Panc1 (cell line): ENCODE data around the gene SLC12A8. TPM values are rescaled to one million over a fixed set of nuclear protein-coding genes. Genes with fewer than 3 reads are reported as not detected.

Source experiments
- ATAC-seq: fragments of 200-7000 bp; cut with Tn5 transposase; 2 replicates; pipeline ENCODE4 v1.9.1; 2020; ENCODE audit warnings: mild to moderate bottlenecking, moderate library complexity
- BruUV-seq: library from RNA; stranded (reverse); fragments of 400-500 nt; replicated peaks from 2 replicates; lab custom pipeline; 2021; lab: Mats Ljungman, UMichigan
- CTCF ChIA-PET: fragments of 300-600 bp; sonication (Branson Sonifier 250); formaldehyde crosslinking; loops from one replicate; lab custom pipeline; 2022; ENCODE audit warnings: antibody characterized with exemption; lab: Charles Lee
- POLR2A ChIA-PET: fragments of 300-600 bp; sonication (Branson Sonifier 250); formaldehyde crosslinking; loops from one replicate; lab custom pipeline; 2022; ENCODE audit warnings: antibody characterized with exemption; lab: Charles Lee
- DNase-seq: peaks from one replicate; pipeline ENCODE4 v3.0.0-alpha.2; 2010; ENCODE audit warnings: low read depth, low spot score
- H3K27ac ChIP-seq: 2 replicates; pipeline ENCODE4 v1.5.1; 2011; ENCODE audit warnings: mild to moderate bottlenecking, low read length, inconsistent platforms
- H3K27me3 ChIP-seq: fragments of 200-500 bp; sonication (Bioruptor generic); 2 replicates; pipeline ENCODE4 v1.6.0; 2014; ENCODE audit warnings: low read length, inconsistent platforms; ENCODE audit not compliant: control insufficient read depth, insufficient read depth
- H3K36me3 ChIP-seq: fragments of 200-500 bp; sonication (Bioruptor generic); 2 replicates; pipeline ENCODE4 v1.5.1; 2014; ENCODE audit warnings: inconsistent platforms, mild to moderate bottlenecking, low read length, moderate library complexity; ENCODE audit not compliant: control insufficient read depth, insufficient read depth
- H3K4me1 ChIP-seq: 2 replicates; pipeline ENCODE4 v1.5.1; 2011; ENCODE audit warnings: inconsistent platforms, mild to moderate bottlenecking, low read length, moderate library complexity; ENCODE audit not compliant: control insufficient read depth, insufficient read depth
- H3K4me3 ChIP-seq, 2 experiments: 2 replicates each; pipeline ENCODE4 v1.5.1; 2011 to 2012; ENCODE audit warnings: low read depth in 2 of 2, low read length in 2 of 2, mild to moderate bottlenecking in 2 of 2, inconsistent platforms in 1 of 2, moderate library complexity in 1 of 2
- H3K9me3 ChIP-seq: fragments of 200-500 bp; sonication (Bioruptor generic); 2 replicates; pipeline ENCODE4 v1.5.1; 2014; ENCODE audit warnings: low read depth, mild to moderate bottlenecking, inconsistent platforms, low read length, moderate library complexity; ENCODE audit not compliant: control insufficient read depth, insufficient read depth
- POLR2AphosphoS5 ChIP-seq: IDR thresholded peaks from 2 replicates; pipeline ENCODE4 v1.6.1; 2012; ENCODE audit warnings: mild to moderate bottlenecking, low read depth, low read length, moderate library complexity
- REST ChIP-seq, 2 experiments: IDR thresholded peaks; 2 replicates each; pipeline ENCODE4 v1.6.1; 2011 to 2012; ENCODE audit warnings: low read depth in 2 of 2, control low read depth in 1 of 2, low read length in 1 of 2, mild to moderate bottlenecking in 1 of 2, moderate library complexity in 1 of 2; ENCODE audit not compliant: insufficient read depth in 1 of 2
- SIN3A ChIP-seq: IDR thresholded peaks from 2 replicates; pipeline ENCODE4 v1.6.1; 2012; ENCODE audit warnings: low read depth, mild to moderate bottlenecking, low read length, moderate library complexity, borderline replicate concordance; ENCODE audit not compliant: insufficient read depth
- TCF7L2 ChIP-seq: IDR thresholded peaks from 2 replicates; pipeline ENCODE4 v1.6.1; 2011; ENCODE audit warnings: mild to moderate bottlenecking, low read depth, low read length, inconsistent platforms
- in situ Hi-C: cut with HindIII; loops from 2 replicates; pipeline ENCODE4 v1.10.0; 2016; ENCODE audit warnings: low sequenced_read_pairs, low pct_unique_long_range_greater_than_20kb
- intact Hi-C: fragments of 100-400 bp; cut with micrococcal nuclease; formaldehyde crosslinking; loops from one replicate; pipeline ENCODE4 v1.10.0; 2022; ENCODE audit not compliant: unreplicated experiment
- total RNA-seq: library from RNA; stranded (reverse); gene quantifications from one replicate; pipeline ENCODE4 v1.2.1, GENCODE V29; 2021; ENCODE audit not compliant: unreplicated experiment
- TF ChIP-seq, protein P1 (sequence below): fragments of 450-650 bp; IDR thresholded peaks from 2 replicates; pipeline ENCODE4 v1.5.1; 2017; ENCODE audit warnings: mild to moderate bottlenecking

SLC12A8 gene
- total RNA-seq, 1 experiment from 2014 or later, result 7.0 TPM

- ChIA-PET CTCF (no interaction called here), POLR2A (interaction anchor here (0.6 kb wide), 1 partner anchor 12 kb away, joined by 3 read pairs; no protein-coding TSS in a partner anchor)
- in situ Hi-C loops (no loop called here), intact Hi-C loops (no loop called here)
- H3K4me1 ChIP-seq, result peaks cover 14% of the 10 kb centered on the region
- peak; percentile 67 for ATAC-seq
- H3K36me3 ChIP-seq, result no peaks in the 10 kb centered on the region
- peak overlapping the region; percentile 80 for H3K27ac ChIP-seq
- TF ChIP-seq REST (IDR thresholded peaks at IDR 0.05; ENCODE audit: insufficient read depth in 1 of 2, low read depth in 2 of 2, low read length in 1 of 2) (no peak), SIN3A (no peak), POLR2AphosphoS5 (no peak), TCF7L2 (no peak)
- TF ChIP-seq, protein P1, sequence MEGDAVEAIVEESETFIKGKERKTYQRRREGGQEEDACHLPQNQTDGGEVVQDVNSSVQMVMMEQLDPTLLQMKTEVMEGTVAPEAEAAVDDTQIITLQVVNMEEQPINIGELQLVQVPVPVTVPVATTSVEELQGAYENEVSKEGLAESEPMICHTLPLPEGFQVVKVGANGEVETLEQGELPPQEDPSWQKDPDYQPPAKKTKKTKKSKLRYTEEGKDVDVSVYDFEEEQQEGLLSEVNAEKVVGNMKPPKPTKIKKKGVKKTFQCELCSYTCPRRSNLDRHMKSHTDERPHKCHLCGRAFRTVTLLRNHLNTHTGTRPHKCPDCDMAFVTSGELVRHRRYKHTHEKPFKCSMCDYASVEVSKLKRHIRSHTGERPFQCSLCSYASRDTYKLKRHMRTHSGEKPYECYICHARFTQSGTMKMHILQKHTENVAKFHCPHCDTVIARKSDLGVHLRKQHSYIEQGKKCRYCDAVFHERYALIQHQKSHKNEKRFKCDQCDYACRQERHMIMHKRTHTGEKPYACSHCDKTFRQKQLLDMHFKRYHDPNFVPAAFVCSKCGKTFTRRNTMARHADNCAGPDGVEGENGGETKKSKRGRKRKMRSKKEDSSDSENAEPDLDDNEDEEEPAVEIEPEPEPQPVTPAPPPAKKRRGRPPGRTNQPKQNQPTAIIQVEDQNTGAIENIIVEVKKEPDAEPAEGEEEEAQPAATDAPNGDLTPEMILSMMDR, result no peak
- H3K9me3 ChIP-seq, result no peaks in the 10 kb centered on the region
- H3K4me3 ChIP-seq, result no peak overlapping the region
- DNase-seq, result no peak
- no TSS peak for BruUV-seq
- H3K27me3 ChIP-seq, result no peaks in the 10 kb centered on the region
Observed at GRCh38 chr3:125129512-125129997, 83.0 kb downstream of the SLC12A8 start.

- ATAC-seq, result peak; percentile 49
- in situ Hi-C loops, result no loop called here
- no TSS peak for BruUV-seq
Observed at GRCh38 chr3:125128861-125129501, 83.6 kb downstream of the SLC12A8 start.

More at GRCh38 chr3:125128861-125129501, 83.6 kb downstream of the SLC12A8 start:
- ChIA-PET POLR2A (interaction anchor here (0.6 kb wide), 2 partner anchors 12 to 23 kb away, joined by 3 read pairs; no protein-coding TSS in a partner anchor), CTCF (no interaction called here)
- H3K27ac ChIP-seq, result peak overlapping the region; percentile 80
- no peak overlapping the region for H3K4me3 ChIP-seq
- no peaks in the 10 kb centered on the region for H3K36me3 ChIP-seq
- peaks cover 14% of the 10 kb centered on the region for H3K4me1 ChIP-seq
- TF ChIP-seq, protein P1, result no peak
- TF ChIP-seq POLR2AphosphoS5, result no peak
- no peak for TF ChIP-seq TCF7L2
- TF ChIP-seq SIN3A, result no peak
- no peak for TF ChIP-seq REST (IDR thresholded peaks at IDR 0.05; ENCODE audit: insufficient read depth in 1 of 2, low read depth in 2 of 2, low read length in 1 of 2)
- intact Hi-C loops, result no loop called here
- H3K27me3 ChIP-seq, result no peaks in the 10 kb centered on the region
- DNase-seq, result no peak
- no peaks in the 10 kb centered on the region for H3K9me3 ChIP-seq
